ENCODE results near the gene SAMD1. TPM values are rescaled to one million over a fixed set of nuclear protein-coding genes. Genes with fewer than 3 reads are reported as not detected.

Gene SAMD1
- total RNA-seq, 2 experiments from 2014 or later, result 62.1 to 66.9 TPM

GRCh38 chr19:14066134-14066533 lies 24.4 kb downstream of the SAMD1 start:
- POLR2A ChIA-PET, result no interaction called here
- peaks cover 6% of the 10 kb centered on the region for H3K27me3 Mint-ChIP-seq
- no peak overlapping the region for H3K4me3 Mint-ChIP-seq
- H3K4me1 Mint-ChIP-seq (ENCODE audit: low read depth), result no peaks in the 10 kb centered on the region
- CTCF ChIA-PET, result no interaction called here
- DNase-seq, result no peak
- TF ChIP-seq CTCF (IDR thresholded peaks at IDR 0.05), result no peak
- intact Hi-C loops (cut with micrococcal nuclease), result no loop called here
- no peaks in the 10 kb centered on the region for H3K9me3 Mint-ChIP-seq
- ATAC-seq, result no peak
- no peaks in the 10 kb centered on the region for H3K36me3 Mint-ChIP-seq (ENCODE audit: low read depth)
- no peak overlapping the region for H3K27ac Mint-ChIP-seq

- Mint-ChIP-seq H3K9me3 (no peaks in the 10 kb centered on the region), H3K27me3 (peaks cover 28% of the 10 kb centered on the region), H3K36me3 (ENCODE audit: low read depth) (no peaks in the 10 kb centered on the region), H3K4me1 (ENCODE audit: low read depth) (peaks cover 8% of the 10 kb centered on the region), H3K4me3 (no peak overlapping the region), H3K27ac (no peak overlapping the region)
- intact Hi-C loops (cut with micrococcal nuclease), result no loop called here
- ATAC-seq, result no peak
- ChIA-PET POLR2A (no interaction called here), CTCF (no interaction called here)
- TF ChIP-seq CTCF (IDR thresholded peaks at IDR 0.05), result no peak
- no peak for DNase-seq
Observed at GRCh38 chr19:14063105-14063504, 27.4 kb downstream of the SAMD1 start.

GRCh38 chr19:14062558-14062855 lies 28.0 kb downstream of the SAMD1 start:
- ATAC-seq (no peak), DNase-seq (no peak)
- no peak for TF ChIP-seq CTCF (IDR thresholded peaks at IDR 0.05)
- Mint-ChIP-seq H3K9me3 (no peaks in the 10 kb centered on the region), H3K36me3 (ENCODE audit: low read depth) (no peaks in the 10 kb centered on the region), H3K27me3 (peaks cover 34% of the 10 kb centered on the region), H3K4me3 (no peak overlapping the region), H3K4me1 (ENCODE audit: low read depth) (peaks cover 14% of the 10 kb centered on the region), H3K27ac (no peak overlapping the region)
- POLR2A ChIA-PET, result no interaction called here
- CTCF ChIA-PET, result no interaction called here
- intact Hi-C loops (cut with micrococcal nuclease), result no loop called here

GRCh38 chr19:14061751-14062557 lies 28.6 kb downstream of the SAMD1 start, which contains the start of gene PALM3:
TSS of gene PALM3 (minus strand) at chr19:14062076. CDS start at chr19:14061980, 96 bp downstream.
- H3K27ac Mint-ChIP-seq, result no peak within 1 kb of the TSS
- no peaks in the 10 kb centered on the region for H3K36me3 Mint-ChIP-seq (ENCODE audit: low read depth)
- no peak for DNase-seq
- ChIA-PET POLR2A (no interaction called here), CTCF (interaction anchor here (3.9 to 7.0 kb wide), 3 partner anchors 10 to 15 kb away, joined by 24 to 86 read pairs (median 69); partner anchors contain the start of gene MISP3)
- no peaks in the 10 kb centered on the region for H3K9me3 Mint-ChIP-seq
- TF ChIP-seq CTCF (IDR thresholded peaks at IDR 0.05), result no peak
- no peak for ATAC-seq
- H3K4me3 Mint-ChIP-seq, result no peak within 1 kb of the TSS
- peaks cover 34% of the 10 kb centered on the region for H3K27me3 Mint-ChIP-seq
- intact Hi-C loops (cut with micrococcal nuclease), result no loop called here
- peaks cover 15% of the 10 kb centered on the region for H3K4me1 Mint-ChIP-seq (ENCODE audit: low read depth)

GRCh38 chr19:14061081-14061749 lies 29.3 kb downstream of the SAMD1 start:
- intact Hi-C loops (cut with micrococcal nuclease), result no loop called here
- Mint-ChIP-seq H3K36me3 (ENCODE audit: low read depth) (no peaks in the 10 kb centered on the region), H3K4me1 (ENCODE audit: low read depth) (peaks cover 16% of the 10 kb centered on the region), H3K27me3 (peaks cover 37% of the 10 kb centered on the region), H3K4me3 (no peak overlapping the region), H3K27ac (no peak overlapping the region), H3K9me3 (no peaks in the 10 kb centered on the region)
- TF ChIP-seq CTCF (IDR thresholded peaks at IDR 0.05), result no peak
- ATAC-seq (no peak), DNase-seq (no peak)
- ChIA-PET POLR2A (interaction anchor here (1.9 kb wide), 1 partner anchor 30 kb away, joined by 6 read pairs; the partner anchor contains the start of gene IL27RA), CTCF (interaction anchor here (3.9 to 7.0 kb wide), 4 partner anchors 10 to 181 kb away, joined by 24 to 86 read pairs (median 46); partner anchors contain the start of gene MISP3)

Data from activated CD8-positive, alpha-beta T cell treated with anti-CD3 and anti-CD28 coated beads for 36 hours (primary cell).